Suppressor macrophage (primary cell): ENCODE data around the gene SFXN5.
"Not testable (repeated sequence)": the region's sequence is repeated elsewhere in the genome, so short reads cannot be mapped to it uniquely, and the experiment has no call there.

Experiments
- DNase-seq, 4 experiments: peaks; one replicate each; pipeline ENCODE4 v3.0.0-alpha.2; 2020 to 2022

SFXN5 gene

GRCh38 chr2:72920318-72921087 is 151.0 kb downstream of the SFXN5 start:
- peak; percentile 14 to 62 (median 28) for DNase-seq

GRCh38 chr2:72919414-72920317 is 151.8 kb downstream of the SFXN5 start:
- DNase-seq = no peak

- peak in 2 of 4 experiments; percentile 29 to 49 for DNase-seq
These were observed 153.5 kb downstream of the SFXN5 start for GRCh38 chr2:72917877-72918553.

- DNase-seq = peak in 3 of 4 experiments; percentile 21 to 45 (median 31)
These were observed 154.2 kb downstream of the SFXN5 start, which contains the start of gene EMX1 for GRCh38 chr2:72917138-72917876. TSS of gene EMX1 (plus strand) at chr2:72917519. CDS start at chr2:72917853, 334 bp downstream.

- DNase-seq = no peak
These were observed 154.8 kb downstream of the SFXN5 start for GRCh38 chr2:72916743-72917137.

- peak; percentile 24 to 70 (median 48) for DNase-seq
These were observed 155.4 kb downstream of the SFXN5 start for GRCh38 chr2:72915907-72916742.

- DNase-seq = no peak
These were observed 156.1 kb downstream of the SFXN5 start for GRCh38 chr2:72915320-72915906.

GRCh38 chr2:72914589-72915319 is 156.8 kb downstream of the SFXN5 start:
- DNase-seq = no peak

GRCh38 chr2:72914206-72914559 is 157.3 kb downstream of the SFXN5 start:
- DNase-seq = no peak

GRCh38 chr2:72913486-72914205 is 157.9 kb downstream of the SFXN5 start:
- DNase-seq = no peak

GRCh38 chr2:72911256-72911655 is 160.3 kb downstream of the SFXN5 start:
- no peak for DNase-seq

GRCh38 chr2:72908741-72909140 is 162.8 kb downstream of the SFXN5 start:
- DNase-seq = no peak

GRCh38 chr2:72907369-72907768 is 164.1 kb downstream of the SFXN5 start:
- not testable (repeated sequence) for DNase-seq

- DNase-seq = no peak
These were observed 170.1 kb downstream of the SFXN5 start for GRCh38 chr2:72901426-72901825.

GRCh38 chr2:72900191-72900825 is 171.2 kb downstream of the SFXN5 start:
- no peak for DNase-seq

GRCh38 chr2:72898585-72898906 is 173.0 kb downstream of the SFXN5 start:
- DNase-seq = no peak

GRCh38 chr2:72897785-72898584 is 173.5 kb downstream of the SFXN5 start:
- no peak for DNase-seq

- DNase-seq = no peak
These were observed 175.1 kb downstream of the SFXN5 start for GRCh38 chr2:72896446-72896845.
